ENCODE data around the gene DNMT3A. TPM values are rescaled to one million over a fixed set of nuclear protein-coding genes. Genes with fewer than 3 reads are reported as not detected.

DNMT3A gene
- total and polyA plus RNA-seq, 2 donors (not counting 3 experiments of a cell fraction or from before 2014, with no cell fraction given): 23.3 to 71.7 TPM

GRCh38 chr2:25279091-25279651 lies 62.6 kb downstream of the DNMT3A start:
- Histone ChIP-seq H4K20me1 (replicated peaks; ENCODE audit: control insufficient read depth, extremely low read depth, insufficient read depth, low read length) (no peaks in the 10 kb centered on the region), H3K9ac (replicated peaks; ENCODE audit: extremely low read depth, insufficient read depth, low read length) (no peak overlapping the region), H3K9me3 (replicated peaks; ENCODE audit: control insufficient read depth, insufficient read depth, low read length) (no peaks in the 10 kb centered on the region), H3K27me3 (ENCODE audit: control insufficient read depth in 2 of 2, insufficient read depth in 2 of 2, low read length in 2 of 2) (no peaks in the 10 kb centered on the region), H3K4me1 (ENCODE audit: control insufficient read depth, extremely low read depth, insufficient read depth, low read length) (peaks cover 15% of the 10 kb centered on the region), H3K4me3 (replicated peaks in 1 of 3; ENCODE audit: insufficient read depth in 1 of 3, low read depth in 1 of 3, low read length in 3 of 3) (no peak overlapping the region), H3K27ac (ENCODE audit: insufficient read depth, low read depth, low read length) (no peak overlapping the region), H3K79me2 (ENCODE audit: control insufficient read depth, insufficient read depth, low read length) (no peaks in the 10 kb centered on the region), H3K4me2 (ENCODE audit: insufficient read depth, low read length) (no peak overlapping the region), H2AFZ (ENCODE audit: low read depth, low read length) (peak overlapping the region; percentile 21), H3K36me3 (ENCODE audit: control insufficient read depth in 2 of 2, extremely low read depth in 1 of 2, insufficient read depth in 2 of 2, low read length in 2 of 2) (no peaks in the 10 kb centered on the region), H3K9me1 (replicated peaks; ENCODE audit: control insufficient read depth, extremely low read depth, insufficient read depth, low read length) (no peaks in the 10 kb centered on the region)
- TF ChIP-seq EZH2 (IDR thresholded peaks at IDR 0.05; ENCODE audit: borderline replicate concordance, low read depth, low read length, severe bottlenecking) (no peak), GATA2 (IDR thresholded peaks at IDR 0.05; ENCODE audit: insufficient read depth, insufficient read length, low read depth, low read length) (no peak), POLR2A (IDR thresholded peaks at IDR 0.05; ENCODE audit: low read depth, low read length) (no peak), JUN (IDR thresholded peaks at IDR 0.05; ENCODE audit: borderline replicate concordance, insufficient read depth, insufficient read length, low read depth) (no peak), FOS (IDR thresholded peaks at IDR 0.05; ENCODE audit: borderline replicate concordance, insufficient read depth, low read length) (no peak), MYC (IDR thresholded peaks at IDR 0.05; ENCODE audit: low read depth, low read length) (no peak), MAX (IDR thresholded peaks at IDR 0.05; ENCODE audit: insufficient read depth, insufficient read length) (no peak), CTCF (IDR thresholded peaks at IDR 0.05; ENCODE audit: extremely low read depth in 1 of 2, insufficient read depth in 1 of 2, low read depth in 1 of 2, low read length in 2 of 2) (no peak), POLR2AphosphoS5 (IDR thresholded peaks at IDR 0.05; ENCODE audit: insufficient read depth, low read depth, low read length) (no peak)
- ChIA-PET CTCF (interaction anchor here (0.8 to 6.2 kb wide), 5 partner anchors 14 to 83 kb away, joined by 3 to 59 read pairs (median 4); no protein-coding TSS in a partner anchor), POLR2A (no interaction called here)
- FAIRE-seq (peak; percentile 44), DNase-seq (ENCODE audit: low read depth, low spot score) (peak; percentile 36)
- intact Hi-C loops (cut with micrococcal nuclease): loop anchor here (10.0 kb wide), 1 partner anchor 286 kb away; no protein-coding TSS in a partner anchor
- dilution Hi-C loops (cut with MboI; ENCODE audit: extremely low pct_ligation_motif_present, low sequenced_read_pairs): no loop called here
- no TSS peak for BruUV-seq (replicated peaks)
